Neural progenitor cell (in vitro differentiated cells): ENCODE data around the gene ADAMTS5.

Source experiments
- CTCF ChIP-seq: fragments of 200-600 bp; sonication (generic); IDR thresholded peaks from 2 replicates; pipeline ENCODE4 v1.5.1; 2017; ENCODE audit warnings: antibody characterized with exemption, mild to moderate bottlenecking
- EZH2 ChIP-seq: fragments of 200-600 bp; sonication (generic); IDR thresholded peaks from 2 replicates; pipeline ENCODE4 v1.6.1; 2017; ENCODE audit warnings: antibody characterized with exemption, mild to moderate bottlenecking, moderate library complexity
- EZH2phosphoT487 ChIP-seq: fragments of 200-600 bp; sonication (generic); IDR thresholded peaks from 2 replicates; pipeline ENCODE4 v1.6.1; 2017; ENCODE audit warnings: antibody characterized with exemption

- peak; percentile 49 for TF ChIP-seq CTCF
- no peak for TF ChIP-seq EZH2phosphoT487
- TF ChIP-seq EZH2 = no peak
Measured at GRCh38 chr21:26881504-26882228, 85.2 kb downstream of the ADAMTS5 start.
